HEK293 (cell line): ENCODE data around the gene METTL2A.

Source experiments
- CTCF ChIA-PET: fragments of 350-600 bp; formaldehyde crosslinking; extraction: SDS; loops from one replicate; lab custom pipeline; 2021; ENCODE audit warnings: antibody characterized with exemption; lab: Yijun Ruan, JAX
- POLR2A ChIA-PET: fragments of 300-600 bp; formaldehyde crosslinking; extraction: SDS; loops from one replicate; lab custom pipeline; 2020; ENCODE audit warnings: antibody characterized with exemption, inconsistent platforms; lab: Yijun Ruan, JAX
- H3K27ac ChIP-seq: fragments of 200-500 bp; sonication (Bioruptor generic); 2 replicates; pipeline ENCODE4 v1.5.1; 2014; ENCODE audit warnings: low read depth, low read length, control low read depth, inconsistent platforms; ENCODE audit errors: extremely low read depth
- H3K36me3 ChIP-seq, 2 experiments: fragments of 200-500 bp in 1 of 2; sonication (Bioruptor generic) in 1 of 2; 1 replicate in 1 of 2; 2 replicates in 1 of 2; pipeline ENCODE4 v1.5.1; 2014 to 2017; ENCODE audit warnings: inconsistent platforms in 2 of 2, low read length in 2 of 2; ENCODE audit not compliant: control insufficient read depth in 2 of 2, insufficient read depth in 1 of 2
- H3K4me1 ChIP-seq: fragments of 200-500 bp; sonication (Bioruptor generic); 2 replicates; pipeline ENCODE4 v1.5.1; 2014; ENCODE audit warnings: mild to moderate bottlenecking, low read length, inconsistent platforms; ENCODE audit not compliant: control insufficient read depth, insufficient read depth
- H3K4me3 ChIP-seq: 2 replicates; pipeline ENCODE4 v1.5.1; 2011; ENCODE audit warnings: low read depth, mild to moderate bottlenecking, control low read depth, low read length, moderate library complexity
- H3K9me3 ChIP-seq: fragments of 200-500 bp; sonication (Bioruptor generic); 2 replicates; pipeline ENCODE4 v1.5.1; 2014; ENCODE audit warnings: low read depth, low read length, inconsistent platforms; ENCODE audit not compliant: control insufficient read depth, insufficient read depth
- KLF7 ChIP-seq: fragments of 450-650 bp; formaldehyde crosslinking; IDR thresholded peaks from 2 replicates; pipeline ENCODE4 v1.5.1; 2016; ENCODE audit warnings: missing biosample characterization, missing genetic modification characterization, borderline replicate concordance
- KLF8 ChIP-seq: fragments of 450-650 bp; formaldehyde crosslinking; IDR thresholded peaks from 2 replicates; pipeline ENCODE4 v1.5.1; 2016; ENCODE audit warnings: missing biosample characterization, missing genetic modification characterization
- OSR2 ChIP-seq: fragments of 450-650 bp; formaldehyde crosslinking; IDR thresholded peaks from 2 replicates; pipeline ENCODE4 v1.5.1; 2016; ENCODE audit warnings: missing biosample characterization, missing genetic modification characterization
- SALL2 ChIP-seq: fragments of 450-650 bp; formaldehyde crosslinking; IDR thresholded peaks from 2 replicates; pipeline ENCODE4 v1.5.0; 2017; ENCODE audit warnings: missing biosample characterization, mild to moderate bottlenecking, missing genetic modification characterization, borderline replicate concordance
- TCF7L2 ChIP-seq: IDR thresholded peaks from 2 replicates; pipeline ENCODE4 v1.6.1; 2011; ENCODE audit warnings: low read depth, mild to moderate bottlenecking, inconsistent platforms, low read length, moderate library complexity, borderline replicate concordance
- ZBTB1 ChIP-seq: fragments of 450-650 bp; formaldehyde crosslinking; IDR thresholded peaks from 2 replicates; pipeline ENCODE4 v1.5.1; 2016; ENCODE audit warnings: missing biosample characterization, missing genetic modification characterization
- ZBTB6 ChIP-seq: fragments of 450-650 bp; formaldehyde crosslinking; IDR thresholded peaks from 2 replicates; pipeline ENCODE4 v1.5.1; 2017; ENCODE audit warnings: missing biosample characterization, missing genetic modification characterization
- ZFHX2 ChIP-seq: fragments of 450-650 bp; formaldehyde crosslinking; conservative IDR thresholded peaks from 2 replicates; pipeline ENCODE4 v1.5.1; 2016; ENCODE audit warnings: missing biosample characterization, missing genetic modification characterization
- ZNF202 ChIP-seq: fragments of 450-650 bp; formaldehyde crosslinking; IDR thresholded peaks from 2 replicates; pipeline ENCODE4 v1.5.1; 2016; ENCODE audit warnings: missing biosample characterization, missing genetic modification characterization, borderline replicate concordance
- ZNF426 ChIP-seq: fragments of 450-650 bp; formaldehyde crosslinking; IDR thresholded peaks from 2 replicates; pipeline ENCODE4 v1.5.1; 2017; ENCODE audit warnings: missing biosample characterization, missing genetic modification characterization, mild to moderate bottlenecking, inconsistent platforms, moderate library complexity
- ZNF530 ChIP-seq: fragments of 450-650 bp; formaldehyde crosslinking; IDR thresholded peaks from 2 replicates; pipeline ENCODE4 v1.5.1; 2016; ENCODE audit warnings: low read depth, missing biosample characterization, missing genetic modification characterization
- ZNF555 ChIP-seq: fragments of 450-650 bp; formaldehyde crosslinking; conservative IDR thresholded peaks from 2 replicates; pipeline ENCODE4 v1.5.1; 2017; ENCODE audit warnings: missing biosample characterization, mild to moderate bottlenecking, missing genetic modification characterization, inconsistent platforms
- ZNF654 ChIP-seq: fragments of 450-650 bp; formaldehyde crosslinking; IDR thresholded peaks from 2 replicates; pipeline ENCODE4 v1.5.1; 2016; ENCODE audit warnings: low read depth, missing biosample characterization, missing genetic modification characterization
- ZNF670 ChIP-seq: fragments of 450-650 bp; formaldehyde crosslinking; IDR thresholded peaks from 2 replicates; pipeline ENCODE4 v1.5.1; 2016; ENCODE audit warnings: missing biosample characterization, missing genetic modification characterization, low read depth
- ZNF701 ChIP-seq: fragments of 450-650 bp; formaldehyde crosslinking; IDR thresholded peaks from 2 replicates; pipeline ENCODE4 v1.5.1; 2016; ENCODE audit warnings: missing biosample characterization, missing genetic modification characterization
- ZNF747 ChIP-seq: fragments of 450-650 bp; formaldehyde crosslinking; IDR thresholded peaks from 2 replicates; pipeline ENCODE4 v1.5.1; 2016; ENCODE audit warnings: missing biosample characterization, missing genetic modification characterization
- ZNF791 ChIP-seq: fragments of 450-650 bp; formaldehyde crosslinking; IDR thresholded peaks from 2 replicates; pipeline ENCODE4 v1.5.1; 2016; ENCODE audit warnings: missing biosample characterization, missing genetic modification characterization
- TF ChIP-seq, protein P1 (sequence below): fragments of 450-650 bp; formaldehyde crosslinking; IDR thresholded peaks from 2 replicates; pipeline ENCODE4 v1.5.1; 2016; ENCODE audit warnings: missing biosample characterization, missing genetic modification characterization
- TF ChIP-seq, protein P2 (sequence below): fragments of 450-650 bp; formaldehyde crosslinking; IDR thresholded peaks from 2 replicates; pipeline ENCODE4 v1.5.1; 2016; ENCODE audit warnings: missing biosample characterization, missing genetic modification characterization

Gene METTL2A

DNA sequence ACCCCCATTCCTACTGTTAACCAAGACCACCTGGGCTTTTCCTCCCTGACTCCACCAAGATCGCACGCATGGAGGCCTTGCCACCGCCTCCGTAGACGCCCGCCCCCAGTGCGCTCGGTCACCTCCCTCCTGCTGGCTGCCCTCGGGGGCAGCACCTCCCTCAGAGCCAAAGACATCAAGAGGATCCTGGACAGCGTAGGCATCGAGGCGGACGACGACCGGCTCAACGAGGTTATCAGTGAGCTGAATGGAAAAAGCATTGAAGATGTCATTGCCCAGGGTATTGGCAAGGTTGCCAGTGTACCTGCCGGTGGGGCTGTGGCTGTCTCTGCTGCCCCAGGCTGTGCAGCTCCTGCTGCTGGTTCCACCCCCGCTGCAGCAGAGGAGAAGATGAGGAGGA is 42.1 kb upstream of the METTL2A start:
- H3K4me3 ChIP-seq, result no peak overlapping the region
- H3K36me3 ChIP-seq, result no peaks in the 10 kb centered on the region
- no peak for TF ChIP-seq OSR2 (tag by site-specific recombination)
- TF ChIP-seq, protein P1, sequence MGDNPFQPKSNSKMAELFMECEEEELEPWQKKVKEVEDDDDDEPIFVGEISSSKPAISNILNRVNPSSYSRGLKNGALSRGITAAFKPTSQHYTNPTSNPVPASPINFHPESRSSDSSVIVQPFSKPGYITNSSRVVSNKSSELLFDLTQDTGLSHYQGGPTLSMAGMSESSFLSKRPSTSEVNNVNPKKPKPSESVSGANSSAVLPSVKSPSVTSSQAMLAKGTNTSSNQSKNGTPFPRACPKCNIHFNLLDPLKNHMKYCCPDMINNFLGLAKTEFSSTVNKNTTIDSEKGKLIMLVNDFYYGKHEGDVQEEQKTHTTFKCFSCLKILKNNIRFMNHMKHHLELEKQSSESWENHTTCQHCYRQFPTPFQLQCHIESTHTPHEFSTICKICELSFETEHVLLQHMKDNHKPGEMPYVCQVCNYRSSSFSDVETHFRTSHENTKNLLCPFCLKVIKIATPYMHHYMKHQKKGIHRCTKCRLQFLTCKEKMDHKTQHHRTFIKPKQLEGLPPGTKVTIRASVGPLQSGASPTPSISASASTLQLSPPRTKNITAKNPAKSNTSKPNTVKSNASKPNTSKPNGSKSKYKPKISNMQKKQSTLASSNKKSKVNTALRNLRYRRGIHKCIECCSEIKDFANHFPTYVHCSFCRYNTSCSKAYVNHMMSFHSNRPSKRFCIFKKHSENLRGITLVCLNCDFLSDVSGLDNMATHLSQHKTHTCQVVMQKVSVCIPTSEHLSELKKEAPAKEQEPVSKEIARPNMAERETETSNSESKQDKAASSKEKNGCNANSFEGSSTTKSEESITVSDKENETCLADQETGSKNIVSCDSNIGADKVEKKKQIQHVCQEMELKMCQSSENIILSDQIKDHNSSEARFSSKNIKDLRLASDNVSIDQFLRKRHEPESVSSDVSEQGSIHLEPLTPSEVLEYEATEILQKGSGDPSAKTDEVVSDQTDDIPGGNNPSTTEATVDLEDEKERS, result no peak
- no peak for TF ChIP-seq ZNF202
- no peak for TF ChIP-seq ZNF530 (tag by site-specific recombination)
- no peak for TF ChIP-seq ZNF791 (tag by site-specific recombination)
- TF ChIP-seq, all 188 proteins: peak for 0
- POLR2A ChIA-PET, result no interaction called here
- no peaks in the 10 kb centered on the region for H3K9me3 ChIP-seq
- CTCF ChIA-PET, result no interaction called here
- H3K27ac ChIP-seq, result no peak overlapping the region
- no peaks in the 10 kb centered on the region for H3K4me1 ChIP-seq

DNA sequence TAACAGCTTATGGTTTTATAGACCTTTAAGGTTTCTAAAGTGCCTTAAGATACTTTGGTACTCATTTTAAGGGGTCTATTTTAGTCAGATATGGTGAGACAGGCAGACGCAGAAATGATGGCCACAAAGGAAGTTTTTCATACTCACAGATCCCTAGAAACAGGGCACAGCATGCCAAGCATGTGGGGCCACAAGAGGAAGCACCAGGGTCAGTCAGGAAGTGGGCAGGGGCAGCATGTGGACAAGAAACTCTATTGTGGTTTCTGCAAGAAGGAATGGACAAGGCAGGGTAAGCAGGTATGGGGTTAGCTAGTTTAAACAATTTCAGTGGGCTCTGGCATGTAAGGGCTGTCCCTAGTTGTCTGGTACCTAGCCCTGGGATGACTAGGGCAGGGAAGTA is 34.8 kb upstream of the METTL2A start:
- H3K4me3 ChIP-seq, result no peak overlapping the region
- ChIA-PET CTCF (no interaction called here), POLR2A (no interaction called here)
- no peaks in the 10 kb centered on the region for H3K4me1 ChIP-seq
- no peaks in the 10 kb centered on the region for H3K36me3 ChIP-seq
- H3K27ac ChIP-seq, result no peak overlapping the region
- no peaks in the 10 kb centered on the region for H3K9me3 ChIP-seq
- no peak for TF ChIP-seq SALL2
- TF ChIP-seq ZNF747 (tag by site-specific recombination), result no peak
- no peak for TF ChIP-seq ZBTB6 (tag by site-specific recombination)

DNA sequence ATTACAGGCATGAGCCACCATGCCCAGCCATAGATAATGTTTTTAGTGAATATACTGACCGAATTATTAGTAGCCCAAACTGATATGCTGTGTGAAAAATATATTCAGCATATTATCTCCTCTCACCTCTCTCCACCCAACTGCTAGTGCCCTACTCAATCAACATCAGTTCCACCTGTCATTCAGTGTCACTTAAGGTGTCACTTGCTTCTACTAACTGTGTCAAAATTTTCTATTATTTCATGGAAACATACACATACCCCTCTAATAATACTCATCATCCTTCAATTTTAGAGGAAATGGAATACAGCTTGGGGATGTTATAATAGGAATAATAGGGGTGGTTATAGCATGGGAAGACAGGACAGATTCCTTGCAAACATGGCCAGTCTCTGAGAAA is 30.8 kb upstream of the METTL2A start:
- ChIA-PET POLR2A (no interaction called here), CTCF (no interaction called here)
- Histone ChIP-seq H3K36me3 (no peaks in the 10 kb centered on the region), H3K4me1 (no peaks in the 10 kb centered on the region), H3K9me3 (no peaks in the 10 kb centered on the region), H3K27ac (no peak overlapping the region), H3K4me3 (no peak overlapping the region)
- TF ChIP-seq ZFHX2 (tag by site-specific recombination), result no peak

DNA sequence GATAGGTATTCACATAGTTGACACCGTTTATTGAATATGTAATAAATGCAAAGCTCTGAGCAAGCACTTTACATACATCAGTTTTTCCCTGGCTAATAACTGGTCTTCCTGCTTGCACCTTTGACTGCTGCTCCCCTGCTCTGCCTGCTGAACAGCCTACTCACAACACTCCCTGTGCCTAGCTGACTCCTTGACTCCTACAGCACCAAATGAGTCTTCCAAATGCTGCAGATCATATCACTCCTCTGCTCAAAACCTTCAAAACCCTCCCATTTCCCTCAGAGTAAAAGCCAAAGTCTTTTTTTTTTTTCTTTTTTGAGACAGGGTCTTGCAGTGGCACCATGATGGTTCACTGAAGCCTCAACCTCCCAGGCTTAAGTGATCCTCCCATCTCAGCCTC is 24.8 kb upstream of the METTL2A start:
- Histone ChIP-seq H3K9me3 (no peaks in the 10 kb centered on the region), H3K36me3 (no peaks in the 10 kb centered on the region), H3K27ac (no peak overlapping the region), H3K4me3 (no peak overlapping the region), H3K4me1 (no peaks in the 10 kb centered on the region)
- POLR2A ChIA-PET, result interaction anchor here (0.7 kb wide), 1 partner anchor 11 kb away, joined by 3 read pairs; no protein-coding TSS in a partner anchor
- CTCF ChIA-PET, result no interaction called here
- TF ChIP-seq KLF7 (tag by site-specific recombination) (no peak), ZNF426 (tag by site-specific recombination) (no peak), ZBTB1 (no peak), ZNF791 (tag by site-specific recombination) (no peak), ZNF654 (tag by site-specific recombination) (no peak), ZNF555 (tag by site-specific recombination) (no peak), ZNF670 (no peak), TCF7L2 (no peak), KLF8 (tag by site-specific recombination) (no peak), ZNF701 (tag by site-specific recombination) (no peak)
- TF ChIP-seq, protein P1, result no peak
- TF ChIP-seq, protein P2, sequence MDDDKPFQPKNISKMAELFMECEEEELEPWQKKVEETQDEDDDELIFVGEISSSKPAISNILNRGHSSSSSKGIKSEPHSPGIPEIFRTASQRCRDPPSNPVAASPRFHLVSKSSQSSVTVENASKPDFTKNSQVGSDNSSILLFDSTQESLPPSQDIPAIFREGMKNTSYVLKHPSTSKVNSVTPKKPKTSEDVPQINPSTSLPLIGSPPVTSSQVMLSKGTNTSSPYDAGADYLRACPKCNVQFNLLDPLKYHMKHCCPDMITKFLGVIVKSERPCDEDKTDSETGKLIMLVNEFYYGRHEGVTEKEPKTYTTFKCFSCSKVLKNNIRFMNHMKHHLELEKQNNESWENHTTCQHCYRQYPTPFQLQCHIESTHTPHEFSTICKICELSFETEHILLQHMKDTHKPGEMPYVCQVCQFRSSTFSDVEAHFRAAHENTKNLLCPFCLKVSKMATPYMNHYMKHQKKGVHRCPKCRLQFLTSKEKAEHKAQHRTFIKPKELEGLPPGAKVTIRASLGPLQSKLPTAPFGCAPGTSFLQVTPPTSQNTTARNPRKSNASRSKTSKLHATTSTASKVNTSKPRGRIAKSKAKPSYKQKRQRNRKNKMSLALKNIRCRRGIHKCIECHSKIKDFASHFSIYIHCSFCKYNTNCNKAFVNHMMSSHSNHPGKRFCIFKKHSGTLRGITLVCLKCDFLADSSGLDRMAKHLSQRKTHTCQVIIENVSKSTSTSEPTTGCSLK (tag by site-specific recombination), result no peak
